Cerebellar nuclear complex (tissue), 1 donor: ENCODE results near the gene NEK7.

Experiments used
- DNase-seq, 2 experiments: peaks; one replicate each; lab custom pipeline; 2025; lab: John Stamatoyannopoulos, UW

NEK7 gene

DNA sequence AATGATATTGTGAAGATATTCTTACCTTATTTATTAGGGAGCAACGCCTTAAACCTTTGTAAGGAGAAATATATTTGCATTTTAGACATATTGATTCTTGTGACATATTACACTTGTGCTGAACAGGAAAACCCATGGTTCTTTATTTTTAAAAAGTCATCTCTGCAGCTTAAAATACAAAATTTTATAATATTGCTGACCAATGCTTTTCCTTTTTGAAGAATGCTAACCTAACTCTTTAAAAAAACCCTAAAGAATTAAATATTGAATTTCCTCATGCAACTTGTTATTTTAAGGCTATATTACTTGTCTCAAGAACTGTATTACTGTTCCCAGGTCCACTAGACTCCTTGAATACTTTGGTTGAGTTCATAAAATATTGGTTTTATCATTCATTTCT is 99.0 kb downstream of the NEK7 start:
- DNase-seq: no peak

- no peak for DNase-seq
These were observed 101.7 kb downstream of the NEK7 start for GRCh38 chr1:198258491-198258890.

- no peak for DNase-seq
These were observed 102.7 kb downstream of the NEK7 start for GRCh38 chr1:198259333-198260074.

- no peak for DNase-seq
These were observed 105.1 kb downstream of the NEK7 start for GRCh38 chr1:198261886-198262285.

DNA sequence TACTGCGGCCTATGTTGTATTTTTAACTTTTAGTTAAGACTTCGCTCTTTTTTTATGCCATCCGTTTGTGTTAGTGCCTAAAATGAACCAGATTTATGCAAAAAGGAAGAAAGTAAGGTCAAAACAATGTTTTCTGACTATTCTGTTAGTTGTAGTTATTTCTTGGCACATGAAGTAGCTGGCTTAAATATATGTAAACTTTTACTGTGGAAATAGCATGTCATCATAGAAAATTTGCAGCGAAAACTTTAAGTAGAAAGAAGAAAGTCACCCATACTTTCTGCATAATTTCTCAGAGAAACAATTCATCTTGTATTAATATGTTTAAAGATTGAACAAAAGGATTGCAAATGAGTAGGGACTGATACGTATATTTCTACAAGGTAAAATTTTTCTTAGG is 106.4 kb downstream of the NEK7 start:
- no peak for DNase-seq

GRCh38 chr1:198264282-198264681 is 107.5 kb downstream of the NEK7 start:
- no peak for DNase-seq

GRCh38 chr1:198265073-198265661 is 108.4 kb downstream of the NEK7 start:
- DNase-seq: no peak

DNA sequence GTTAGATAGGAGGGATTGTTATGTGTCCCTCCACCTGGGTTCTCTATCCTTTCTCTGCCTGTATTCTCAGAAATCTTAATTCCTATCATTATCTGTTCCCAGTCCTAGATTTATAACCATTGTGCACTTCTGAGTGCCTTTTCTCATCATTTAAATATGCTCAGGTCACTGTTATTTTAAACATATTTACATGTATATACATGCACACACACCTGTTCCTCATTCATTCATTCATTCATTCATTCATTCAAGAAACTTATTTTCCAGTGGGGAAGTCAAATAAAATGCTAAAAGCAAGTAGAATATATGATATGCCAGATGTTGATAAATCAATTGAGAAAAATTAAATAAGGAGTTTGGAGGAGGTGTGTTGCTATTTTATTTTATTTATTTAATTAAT is 110.3 kb downstream of the NEK7 start:
- no peak for DNase-seq

- no peak for DNase-seq
These were observed 111.1 kb downstream of the NEK7 start for GRCh38 chr1:198267921-198268320.

DNA sequence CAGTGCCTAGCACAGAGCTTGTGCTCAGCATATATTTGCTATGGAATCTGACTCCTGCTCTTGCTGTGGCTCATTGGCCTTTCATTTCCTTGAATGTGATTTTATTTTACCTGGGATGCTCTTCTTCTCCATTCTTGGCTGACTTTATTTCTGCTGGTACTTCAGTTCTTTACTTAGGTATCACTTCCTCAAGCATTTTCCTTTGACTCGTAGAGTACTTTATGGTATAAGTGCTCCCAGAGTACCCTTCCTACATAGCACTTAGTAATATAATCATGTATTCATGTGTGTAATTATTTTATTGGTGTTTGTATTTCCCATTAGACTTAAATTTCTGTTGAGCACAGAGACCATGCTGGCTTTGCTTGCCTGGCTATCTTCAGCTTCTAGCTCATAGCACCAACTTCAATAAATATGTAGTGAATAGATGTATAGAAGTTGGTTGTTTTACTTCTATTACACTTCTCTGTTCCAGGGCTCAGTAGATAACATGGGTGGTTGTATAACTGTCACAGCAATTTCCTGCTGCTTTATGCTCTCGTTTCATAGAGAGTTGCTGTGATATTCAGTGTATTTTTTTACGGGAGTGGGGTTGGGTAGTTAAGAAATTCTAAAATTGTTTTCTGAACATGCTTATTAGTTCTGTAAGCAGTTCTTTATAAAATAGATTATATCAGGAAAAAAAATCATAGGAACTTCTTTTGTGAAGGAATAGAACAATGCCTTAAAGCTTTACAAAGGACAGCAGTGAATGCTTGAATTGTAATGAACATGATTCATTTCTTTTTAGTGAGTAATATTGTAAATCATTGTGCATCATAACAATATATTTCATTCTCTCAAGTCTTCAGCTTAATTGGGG is 112.2 kb downstream of the NEK7 start:
- no peak for DNase-seq

DNA sequence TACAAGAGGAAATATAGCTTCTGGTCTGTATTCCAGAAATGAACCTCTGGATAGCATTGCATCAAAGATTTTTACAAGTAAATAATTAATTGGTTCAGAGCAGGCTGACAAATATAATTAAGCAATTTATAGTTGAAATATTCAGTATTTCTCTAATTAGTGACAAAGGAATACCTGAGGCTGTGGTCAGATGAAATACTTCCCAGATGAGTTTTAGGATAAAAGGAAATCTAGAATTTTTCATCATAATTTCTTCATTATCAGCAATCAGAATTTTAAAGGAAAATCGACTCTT is 112.8 kb downstream of the NEK7 start:
- no peak for DNase-seq

DNA sequence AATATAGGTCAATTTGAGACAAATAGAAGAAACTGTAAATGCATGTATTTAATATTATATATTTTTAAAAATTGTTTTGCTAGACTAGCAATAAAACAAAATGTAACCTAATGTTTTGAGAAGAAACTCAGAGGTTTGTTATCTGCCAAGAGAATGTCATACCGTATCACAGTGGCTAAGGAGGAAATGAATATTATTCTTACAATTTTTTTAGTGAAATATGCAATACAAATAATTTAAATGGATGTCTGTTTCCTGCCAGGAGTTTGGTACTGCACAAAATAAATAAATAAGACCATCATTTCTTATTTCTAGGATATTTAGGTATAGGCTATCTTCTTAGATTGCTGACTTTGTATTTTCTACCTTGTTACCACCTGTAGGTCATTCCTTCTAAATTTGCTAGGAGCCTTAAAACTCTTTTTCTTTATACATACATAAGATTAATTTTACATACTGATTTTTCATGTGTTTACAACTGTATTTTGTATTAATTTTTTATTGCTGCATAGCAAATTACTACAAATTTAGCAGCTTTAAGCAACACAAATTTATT is 113.6 kb downstream of the NEK7 start:
- DNase-seq: no peak

DNA sequence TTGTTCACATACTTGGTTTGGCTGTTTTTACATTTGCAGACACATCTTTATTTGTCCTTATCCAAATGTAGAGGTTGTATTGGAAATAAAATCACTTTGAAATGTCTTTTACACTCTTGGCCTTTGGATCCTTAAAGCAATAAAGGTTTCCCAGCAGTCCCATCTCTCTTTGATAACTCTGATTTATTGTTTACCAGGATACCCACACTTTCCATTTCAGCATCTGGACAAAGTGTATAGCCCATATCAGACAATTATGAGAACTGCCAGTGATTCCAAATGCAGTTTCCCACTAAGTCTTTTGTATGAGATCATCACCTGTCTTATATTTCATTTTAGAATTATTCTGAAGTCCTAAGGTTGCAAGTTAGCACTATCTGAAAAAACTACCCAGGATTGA is 114.7 kb downstream of the NEK7 start:
- no peak for DNase-seq

DNA sequence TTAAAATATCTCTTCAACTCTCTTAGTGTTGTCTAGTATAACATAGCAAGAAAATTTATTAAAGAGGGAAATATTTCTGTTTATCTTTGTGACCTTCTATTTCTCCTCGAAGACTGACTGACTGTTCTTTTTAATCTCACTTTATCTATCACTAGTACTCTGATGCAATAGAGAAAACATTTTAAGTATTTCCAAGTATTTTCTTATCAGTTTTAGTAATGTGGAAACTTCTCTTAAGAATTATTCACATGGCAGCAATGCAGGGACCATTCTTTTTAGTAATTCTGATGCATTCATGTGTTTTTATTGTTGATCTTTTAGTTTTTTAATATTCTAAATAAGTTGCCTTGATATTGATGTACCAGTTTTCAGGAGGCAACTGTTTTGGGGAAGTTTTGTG is 115.7 kb downstream of the NEK7 start:
- DNase-seq: no peak

GRCh38 chr1:198273748-198274295 is 117.0 kb downstream of the NEK7 start:
- no peak for DNase-seq

DNA sequence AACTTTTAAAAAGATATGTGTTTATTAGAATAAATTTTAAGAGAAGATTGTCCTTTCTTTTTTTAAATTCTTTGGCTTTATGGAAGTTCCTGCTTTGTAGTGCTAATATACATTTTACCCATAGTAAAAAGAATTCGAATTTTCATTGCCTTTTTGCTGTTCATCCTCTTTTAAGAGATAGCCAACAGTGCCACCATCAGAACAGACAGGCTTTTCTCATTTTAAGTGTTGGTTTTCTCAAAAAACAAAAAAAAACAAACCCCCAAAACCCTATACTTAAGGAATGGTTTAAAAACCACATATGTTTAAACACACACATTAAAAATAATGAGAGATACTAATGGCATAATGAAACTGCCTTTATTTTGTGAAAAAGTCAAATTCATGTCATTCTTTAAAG is 118.8 kb downstream of the NEK7 start:
- DNase-seq: no peak

- DNase-seq: no peak
These were observed 119.4 kb downstream of the NEK7 start for GRCh38 chr1:198276241-198276640.

DNA sequence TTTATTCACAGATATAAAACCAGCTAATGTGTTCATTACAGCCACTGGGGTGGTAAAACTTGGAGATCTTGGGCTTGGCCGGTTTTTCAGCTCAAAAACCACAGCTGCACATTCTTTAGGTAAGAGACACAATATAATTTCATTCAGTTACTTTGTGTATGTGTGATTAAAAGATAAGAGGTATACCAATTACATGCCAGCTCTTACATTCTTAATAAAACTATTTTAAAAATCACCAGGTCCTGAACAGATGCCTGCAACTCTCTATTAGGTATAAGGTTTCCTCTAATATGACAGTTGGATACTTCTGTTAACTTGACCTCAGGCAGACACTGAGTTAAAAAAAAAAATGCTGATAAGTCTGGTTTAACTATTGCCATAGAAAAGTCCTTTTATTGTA is 122.1 kb downstream of the NEK7 start:
- DNase-seq: no peak

DNA sequence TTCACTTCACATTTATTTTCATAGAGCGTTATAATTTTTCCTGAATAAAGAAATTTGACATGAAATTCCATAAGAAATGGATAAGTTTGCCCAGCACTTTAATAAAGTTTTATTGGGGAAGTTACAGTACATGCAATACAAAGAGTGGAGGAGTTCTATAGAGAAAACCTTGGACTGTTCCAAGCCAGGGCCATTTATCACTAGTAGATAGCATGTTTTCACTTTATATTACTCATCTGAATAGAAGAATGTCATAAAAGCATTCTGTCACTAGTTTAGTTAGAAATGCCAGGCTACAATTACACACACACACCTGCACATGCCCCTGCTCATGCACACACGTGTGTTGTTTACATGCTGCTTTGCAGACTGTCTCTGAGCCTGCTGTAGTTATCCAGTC is 123.3 kb downstream of the NEK7 start:
- no peak for DNase-seq

DNA sequence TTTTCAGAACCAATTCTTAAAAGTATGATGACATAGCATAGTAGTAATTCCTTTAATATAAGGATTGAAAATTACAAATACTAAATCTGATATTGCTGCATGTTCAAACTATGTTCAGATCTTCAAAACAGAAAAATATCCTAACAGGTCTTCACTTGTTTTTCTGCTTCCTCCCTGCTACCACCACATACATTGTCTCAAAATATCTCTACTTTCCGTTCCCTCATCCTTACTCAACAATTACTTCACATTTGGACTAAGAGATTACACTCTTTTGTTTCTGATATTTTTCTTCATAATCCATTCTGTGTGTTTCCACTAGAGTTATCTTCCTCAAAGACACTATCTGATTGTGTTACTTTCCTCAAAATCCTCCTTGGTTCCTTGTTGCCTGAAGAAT is 125.1 kb downstream of the NEK7 start:
- DNase-seq: no peak

DNA sequence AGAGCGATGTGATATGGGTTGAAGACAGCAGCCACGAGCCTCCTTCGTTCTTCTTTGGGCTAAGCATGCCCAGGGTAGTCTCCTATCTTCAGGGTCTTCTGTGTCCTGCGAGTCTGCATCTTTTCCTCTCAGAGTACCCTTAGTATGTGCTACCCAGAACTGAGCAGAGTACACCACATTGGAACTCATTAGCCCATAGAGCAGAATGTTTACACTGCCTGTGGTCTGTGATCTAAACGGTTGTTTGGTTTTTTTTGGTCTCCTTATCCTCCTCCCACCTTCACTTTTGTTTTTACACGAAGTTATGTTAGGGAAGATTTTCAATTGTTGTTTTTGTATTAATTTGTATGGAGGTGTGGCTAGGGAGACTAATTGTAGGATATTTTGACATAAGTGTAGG is 126.4 kb downstream of the NEK7 start:
- no peak for DNase-seq

DNA sequence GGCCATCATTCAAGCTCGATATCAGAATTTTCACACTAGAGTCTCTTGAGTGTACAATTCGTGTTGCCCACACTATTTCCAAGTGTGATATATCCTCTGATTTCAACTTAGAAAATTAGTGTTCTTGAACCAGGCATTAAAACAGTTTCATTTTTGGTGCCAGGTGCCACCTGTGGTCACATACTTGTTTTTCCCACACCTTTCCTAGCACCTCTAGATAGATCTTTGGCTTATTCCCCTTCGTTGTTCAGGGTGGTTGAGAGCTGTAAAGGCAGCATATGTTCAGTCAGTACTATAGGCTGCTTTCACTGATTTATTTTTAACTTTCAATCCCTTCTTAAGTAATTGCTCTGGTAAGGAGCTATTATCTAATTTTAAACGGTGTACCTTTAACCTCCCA is 131.1 kb downstream of the NEK7 start:
- no peak for DNase-seq
